HepG2 (cell line): ENCODE data around the gene GTF2F1. TPM values are rescaled to one million over a fixed set of nuclear protein-coding genes. Genes with fewer than 3 reads are reported as not detected.
A peak's percentile ranks its signal among the peaks of the same experiment; 100 is the strongest.

Experiments used
- AHR ChIP-seq: IDR thresholded peaks from 2 replicates; pipeline ENCODE4 v1.6.1; 2018; ENCODE audit warnings: missing genetic modification reagents, missing compliant biosample characterization
- BATF2 ChIP-seq: sonication (generic); formaldehyde crosslinking; IDR thresholded peaks from 2 replicates; pipeline ENCODE4 v1.8.0; 2022; ENCODE audit warnings: mild to moderate bottlenecking, missing genetic modification reagents, moderate library complexity
- DRAP1 ChIP-seq: IDR thresholded peaks from 2 replicates; pipeline ENCODE4 v1.6.1; 2016; ENCODE audit warnings: missing genetic modification reagents, missing compliant biosample characterization
- FOXK2 ChIP-seq: fragments of 450-650 bp; IDR thresholded peaks from 2 replicates; pipeline ENCODE4 v1.6.1; 2016
- GATA4 ChIP-seq: sonication (generic); IDR thresholded peaks from 2 replicates; pipeline ENCODE4 v1.6.1; 2016; ENCODE audit warnings: antibody characterized with exemption, low read depth, borderline replicate concordance
- GRHL1 ChIP-seq: sonication (generic); formaldehyde crosslinking; conservative IDR thresholded peaks from 2 replicates; pipeline ENCODE4 v1.8.0; 2022; ENCODE audit warnings: missing genetic modification reagents
- HNF4G ChIP-seq, 2 experiments: sonication (generic) in 1 of 2; formaldehyde crosslinking in 1 of 2; IDR thresholded peaks; 2 replicates each; pipeline versions ENCODE4 v1.4.0 to v1.6.1; 2011 to 2020; ENCODE audit warnings: borderline replicate concordance in 2 of 2, low read depth in 2 of 2, mild to moderate bottlenecking in 2 of 2, low read length in 1 of 2, missing genetic modification reagents in 1 of 2, moderate library complexity in 1 of 2
- KLF13 ChIP-seq: sonication (generic); formaldehyde crosslinking; IDR thresholded peaks from 2 replicates; pipeline ENCODE4 v1.4.0; 2020; ENCODE audit warnings: mild to moderate bottlenecking, missing genetic modification reagents
- KMT2B ChIP-seq: IDR thresholded peaks from 2 replicates; pipeline ENCODE4 v1.6.1; 2016; ENCODE audit warnings: missing genetic modification reagents, missing compliant biosample characterization
- REXO4 ChIP-seq: sonication (generic); formaldehyde crosslinking; IDR thresholded peaks from 2 replicates; pipeline ENCODE4 v1.8.0; 2022; ENCODE audit warnings: missing genetic modification reagents, mild to moderate bottlenecking, borderline replicate concordance
- RFX3 ChIP-seq: IDR thresholded peaks from 2 replicates; pipeline ENCODE4 v1.6.1; 2016; ENCODE audit warnings: missing biosample characterization, missing genetic modification reagents
- SP1 ChIP-seq, 2 experiments: fragments of 450-650 bp in 1 of 2; sonication (generic) in 1 of 2; formaldehyde crosslinking in 1 of 2; IDR thresholded peaks; 2 replicates each; pipeline versions ENCODE4 v1.4.0 to v1.6.1; 2016 to 2020; ENCODE audit warnings: missing genetic modification reagents in 1 of 2
- SP5 ChIP-seq: IDR thresholded peaks from 2 replicates; pipeline ENCODE4 v1.6.1; 2016; ENCODE audit warnings: low read depth, borderline replicate concordance
- TRIM22 ChIP-seq: fragments of 450-650 bp; IDR thresholded peaks from 2 replicates; pipeline ENCODE4 v1.6.1; 2017
- YEATS4 ChIP-seq: sonication (generic); formaldehyde crosslinking; IDR thresholded peaks from 2 replicates; pipeline ENCODE4 v1.4.0; 2020; ENCODE audit warnings: missing genetic modification reagents, borderline replicate concordance
- ZNF10 ChIP-seq: sonication (generic); formaldehyde crosslinking; IDR thresholded peaks from 2 replicates; pipeline ENCODE4 v1.4.0; 2020; ENCODE audit warnings: mild to moderate bottlenecking, low read depth, missing genetic modification reagents, borderline replicate concordance
- ZNF550 ChIP-seq: sonication (generic); formaldehyde crosslinking; IDR thresholded peaks from 2 replicates; pipeline ENCODE4 v1.4.0; 2020; ENCODE audit warnings: mild to moderate bottlenecking, missing genetic modification reagents, borderline replicate concordance
- ZNF556 ChIP-seq: sonication (generic); formaldehyde crosslinking; IDR thresholded peaks from 2 replicates; pipeline ENCODE4 v1.4.0; 2020; ENCODE audit warnings: mild to moderate bottlenecking, missing genetic modification reagents, borderline replicate concordance
- ZNF597 ChIP-seq: sonication (generic); formaldehyde crosslinking; IDR thresholded peaks from 2 replicates; pipeline ENCODE4 v1.5.0; 2020; ENCODE audit warnings: missing genetic modification reagents
- ZNF605 ChIP-seq: sonication (generic); formaldehyde crosslinking; IDR thresholded peaks from 2 replicates; pipeline ENCODE4 v1.8.0; 2022; ENCODE audit warnings: mild to moderate bottlenecking, missing genetic modification reagents
- ZNF766 ChIP-seq: sonication (generic); formaldehyde crosslinking; IDR thresholded peaks from 2 replicates; pipeline ENCODE4 v1.5.0; 2020; ENCODE audit warnings: missing genetic modification reagents, borderline replicate concordance
- ZNF879 ChIP-seq: sonication (generic); formaldehyde crosslinking; IDR thresholded peaks from 2 replicates; pipeline ENCODE4 v1.8.1; 2023; ENCODE audit warnings: missing genetic modification reagents
- ZSCAN31 ChIP-seq: sonication (generic); formaldehyde crosslinking; IDR thresholded peaks from 2 replicates; pipeline ENCODE4 v1.5.0; 2020; ENCODE audit warnings: low read depth, mild to moderate bottlenecking, missing genetic modification reagents
- polyA plus RNA-seq, 8 experiments: library from polyadenylated mRNA; depleted of rRNA in 3 of 8; stranded (reverse) in 7 of 8; unstranded in 1 of 8; fragments of >200 nt; fragmentation: Illumina TruSeq in 4 of 8; extraction: Trizol in 4 of 8; gene quantifications; 2 replicates each; pipeline versions ENCODE4 v1.2.1 to v1.2.3, GENCODE V29; 2011 to 2016; ENCODE audit warnings: low read depth in 4 of 8, missing spikeins in 1 of 8, mixed read lengths in 1 of 8; ENCODE audit not compliant: insufficient read depth in 1 of 8
- total RNA-seq, 5 experiments: library from RNA; depleted of rRNA; stranded (reverse); fragments of >200 nt; fragmentation: Illumina TruSeq; extraction: Trizol; gene quantifications; 2 replicates each; pipeline ENCODE4 v1.2.3, GENCODE V29; 2016; ENCODE audit warnings: low read depth in 1 of 5

The GTF2F1 gene
- total and polyA plus RNA-seq, 2 of the 13 experiments (the other 11 are each of a cell fraction or from before 2014, with no cell fraction given) = 27.8 to 34.1 TPM

GRCh38 chr19:6424939-6425731, 32.2 kb upstream of the GTF2F1 start (continued):
- no peak for TF ChIP-seq ZNF879 (CRISPR knock-in tag)
- peak; percentile 30; the same call in 1 of the 2 replicates for TF ChIP-seq SP5 (CRISPR knock-in tag)
- TF ChIP-seq DRAP1 = no peak; the same call in 1 of the 2 replicates
- no peak for TF ChIP-seq FOXK2
- peak; percentile 25; the same call in 1 of the 2 replicates for TF ChIP-seq YEATS4 (CRISPR knock-in tag)
- no peak for TF ChIP-seq ZNF556 (CRISPR knock-in tag)
- no peak for TF ChIP-seq ZSCAN31 (CRISPR knock-in tag)
- 0 out of 2 replicates have a peak, but pooled peaks have one; percentile 37 for TF ChIP-seq AHR (CRISPR knock-in tag)
- TF ChIP-seq ZNF605 = no peak; the same call in 1 of the 2 replicates
- no peak for TF ChIP-seq SP1 (IDR thresholded peaks at IDR 0.05)
- peak; percentile 83 for TF ChIP-seq SP1 (CRISPR knock-in tag; IDR thresholded peaks at IDR 0.05)
- TF ChIP-seq GRHL1 (CRISPR knock-in tag) = no peak
- no peak for TF ChIP-seq TRIM22
- no peak for TF ChIP-seq ZNF597 (CRISPR knock-in tag)
- TF ChIP-seq GATA4 = no peak
- TF ChIP-seq REXO4 (CRISPR knock-in tag) = no peak
- TF ChIP-seq KMT2B (CRISPR knock-in tag) = no peak
- 0 out of 2 replicates have a peak, but pooled peaks have one; percentile 47 for TF ChIP-seq ZNF766 (CRISPR knock-in tag)
- TF ChIP-seq ZNF550 = no peak
- no peak for TF ChIP-seq BATF2 (CRISPR knock-in tag)
- TF ChIP-seq HNF4G (IDR thresholded peaks at IDR 0.05; ENCODE audit: borderline replicate concordance, low read depth, low read length) = no peak
- no peak for TF ChIP-seq HNF4G (CRISPR knock-in tag; IDR thresholded peaks at IDR 0.05; ENCODE audit: borderline replicate concordance, low read depth)
- no peak for TF ChIP-seq RFX3
- no peak for TF ChIP-seq KLF13 (CRISPR knock-in tag)
- no peak for TF ChIP-seq ZNF10 (CRISPR knock-in tag)
